IMR-90 (cell line): ENCODE results near the gene GPR45.

Experiments used
- BHLHE40 ChIP-seq: fragments of 150-350 bp; IDR thresholded peaks from 2 replicates; pipeline ENCODE4 v1.6.1; 2016; ENCODE audit warnings: mild to moderate bottlenecking, low read depth, low read length
- CHD1 ChIP-seq: IDR thresholded peaks from 2 replicates; pipeline ENCODE4 v1.6.1; 2012; ENCODE audit warnings: low read depth, low read length, improper control_type of control experiment
- MAZ ChIP-seq: IDR thresholded peaks from 2 replicates; pipeline ENCODE4 v1.6.1; 2012; ENCODE audit warnings: low read depth, mild to moderate bottlenecking, low read length, improper control_type of control experiment, moderate library complexity, borderline replicate concordance
- POLR2A ChIP-seq: IDR thresholded peaks from 2 replicates; pipeline ENCODE4 v1.6.1; 2012; ENCODE audit warnings: mild to moderate bottlenecking, low read depth, low read length
- TF ChIP-seq, protein P1 (sequence below): conservative IDR thresholded peaks from 2 replicates; pipeline ENCODE4 v1.5.1; 2012; ENCODE audit warnings: mild to moderate bottlenecking, low read depth, low read length, improper control_type of control experiment

DNA sequence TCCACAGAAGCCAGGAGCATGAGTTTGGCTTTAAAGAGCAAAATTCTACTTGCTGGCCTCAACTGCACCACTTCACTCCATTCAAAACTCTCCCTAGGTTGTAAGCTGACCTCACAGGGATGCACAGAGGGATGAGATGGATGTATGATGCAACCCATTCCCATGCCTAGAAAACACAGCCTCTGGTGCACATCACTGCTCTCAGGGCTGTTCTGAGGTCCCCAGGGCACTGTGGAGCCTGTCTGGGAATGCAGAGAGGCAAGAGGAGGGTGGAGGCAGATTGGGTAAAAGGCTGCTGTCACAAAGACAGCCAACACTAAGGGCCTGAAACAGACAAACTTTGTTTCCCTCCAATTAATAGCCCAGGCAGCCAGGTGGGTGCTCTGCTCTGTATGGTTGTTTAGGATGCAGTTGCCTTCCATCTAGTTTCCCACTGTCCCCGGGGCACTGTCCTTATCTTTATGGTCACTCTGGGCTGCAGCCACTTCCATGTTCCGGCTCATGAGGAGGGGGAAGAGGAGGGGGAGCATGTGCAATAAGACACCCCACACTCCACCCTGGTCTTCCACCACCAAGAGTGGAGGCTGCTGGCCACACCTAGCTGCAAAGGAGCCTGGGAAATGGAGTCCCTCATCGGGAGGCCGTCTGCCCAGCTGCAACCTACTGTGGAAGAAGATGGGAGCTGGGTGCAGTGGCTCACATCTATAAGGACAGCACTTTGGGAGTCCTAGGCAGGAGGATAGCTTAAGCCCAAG, 7.0 kb downstream of the GPR45 start:
- TF ChIP-seq CHD1 (no peak), BHLHE40 (no peak), MAZ (no peak), POLR2A (no peak)
- TF ChIP-seq, protein P1, sequence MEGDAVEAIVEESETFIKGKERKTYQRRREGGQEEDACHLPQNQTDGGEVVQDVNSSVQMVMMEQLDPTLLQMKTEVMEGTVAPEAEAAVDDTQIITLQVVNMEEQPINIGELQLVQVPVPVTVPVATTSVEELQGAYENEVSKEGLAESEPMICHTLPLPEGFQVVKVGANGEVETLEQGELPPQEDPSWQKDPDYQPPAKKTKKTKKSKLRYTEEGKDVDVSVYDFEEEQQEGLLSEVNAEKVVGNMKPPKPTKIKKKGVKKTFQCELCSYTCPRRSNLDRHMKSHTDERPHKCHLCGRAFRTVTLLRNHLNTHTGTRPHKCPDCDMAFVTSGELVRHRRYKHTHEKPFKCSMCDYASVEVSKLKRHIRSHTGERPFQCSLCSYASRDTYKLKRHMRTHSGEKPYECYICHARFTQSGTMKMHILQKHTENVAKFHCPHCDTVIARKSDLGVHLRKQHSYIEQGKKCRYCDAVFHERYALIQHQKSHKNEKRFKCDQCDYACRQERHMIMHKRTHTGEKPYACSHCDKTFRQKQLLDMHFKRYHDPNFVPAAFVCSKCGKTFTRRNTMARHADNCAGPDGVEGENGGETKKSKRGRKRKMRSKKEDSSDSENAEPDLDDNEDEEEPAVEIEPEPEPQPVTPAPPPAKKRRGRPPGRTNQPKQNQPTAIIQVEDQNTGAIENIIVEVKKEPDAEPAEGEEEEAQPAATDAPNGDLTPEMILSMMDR: no peak
